HG03558 (cell line): Measurements from ENCODE around the gene BLVRA.

Source experiments
- ATAC-seq: cut with Tn5 transposase; IDR thresholded peaks from one replicate; pipeline ENCODE4 v1.9.1; 2021; ENCODE audit warnings: moderate number of reproducible peaks; ENCODE audit not compliant: unreplicated experiment; ENCODE audit errors: extremely low read depth

BLVRA gene

GRCh38 chr7:43847496-43847895, 89.0 kb downstream of the BLVRA start:
- no peak for ATAC-seq

- ATAC-seq, result no peak
Observed at GRCh38 chr7:43849047-43849446, 90.6 kb downstream of the BLVRA start.

- ATAC-seq, result no peak
Observed at GRCh38 chr7:43850348-43851116, 92.1 kb downstream of the BLVRA start.

GRCh38 chr7:43851805-43852204, 93.3 kb downstream of the BLVRA start:
- ATAC-seq, result no peak

GRCh38 chr7:43855176-43855575, 96.7 kb downstream of the BLVRA start:
- no peak for ATAC-seq

- no peak for ATAC-seq
Observed at GRCh38 chr7:43856316-43856715, 97.8 kb downstream of the BLVRA start.
